Testis (tissue), 2 donors: ENCODE data around the gene PEPD.

ENCODE experiments used
- POLR2A ChIP-seq: fragments of 450-650 bp; IDR thresholded peaks from one replicate; pipeline ENCODE4 v1.6.1; 2017; ENCODE audit warnings: antibody characterized with exemption, mild to moderate bottlenecking, moderate library complexity
- TF ChIP-seq, protein P1 (sequence below), 3 experiments: fragments of 450-650 bp in 2 of 3; fragments of 200-600 bp in 1 of 3; sonication (generic) in 1 of 3; IDR thresholded peaks; one replicate each; pipeline ENCODE4 v1.5.1; 2016 to 2019; ENCODE audit warnings: antibody characterized with exemption in 3 of 3, mild to moderate bottlenecking in 2 of 3, moderate library complexity in 1 of 3

GRCh38 chr19:33422369-33423180 is 99.0 kb downstream of the PEPD start:
- TF ChIP-seq, protein P1, sequence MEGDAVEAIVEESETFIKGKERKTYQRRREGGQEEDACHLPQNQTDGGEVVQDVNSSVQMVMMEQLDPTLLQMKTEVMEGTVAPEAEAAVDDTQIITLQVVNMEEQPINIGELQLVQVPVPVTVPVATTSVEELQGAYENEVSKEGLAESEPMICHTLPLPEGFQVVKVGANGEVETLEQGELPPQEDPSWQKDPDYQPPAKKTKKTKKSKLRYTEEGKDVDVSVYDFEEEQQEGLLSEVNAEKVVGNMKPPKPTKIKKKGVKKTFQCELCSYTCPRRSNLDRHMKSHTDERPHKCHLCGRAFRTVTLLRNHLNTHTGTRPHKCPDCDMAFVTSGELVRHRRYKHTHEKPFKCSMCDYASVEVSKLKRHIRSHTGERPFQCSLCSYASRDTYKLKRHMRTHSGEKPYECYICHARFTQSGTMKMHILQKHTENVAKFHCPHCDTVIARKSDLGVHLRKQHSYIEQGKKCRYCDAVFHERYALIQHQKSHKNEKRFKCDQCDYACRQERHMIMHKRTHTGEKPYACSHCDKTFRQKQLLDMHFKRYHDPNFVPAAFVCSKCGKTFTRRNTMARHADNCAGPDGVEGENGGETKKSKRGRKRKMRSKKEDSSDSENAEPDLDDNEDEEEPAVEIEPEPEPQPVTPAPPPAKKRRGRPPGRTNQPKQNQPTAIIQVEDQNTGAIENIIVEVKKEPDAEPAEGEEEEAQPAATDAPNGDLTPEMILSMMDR (IDR thresholded peaks at IDR 0.05), result no peak
- TF ChIP-seq POLR2A, result no peak
